GM06990 (cell line): Measurements from ENCODE around the gene CEP85.
A peak's percentile ranks its signal among the peaks of the same experiment; 100 is the strongest.

Source experiments
- DNase-seq: peaks from one replicate; pipeline ENCODE4 v3.0.0-alpha.2; 2011; ENCODE audit not compliant: insufficient read length; ENCODE audit errors: extremely low read depth
- H3K27me3 ChIP-seq: replicated peaks from 2 replicates; pipeline ENCODE4 v1.6.0; 2011; ENCODE audit warnings: low read length; ENCODE audit not compliant: control insufficient read depth, insufficient read depth
- H3K36me3 ChIP-seq: 2 replicates; pipeline ENCODE4 v1.5.1; 2011; ENCODE audit warnings: low read length; ENCODE audit not compliant: control insufficient read depth, insufficient read depth
- H3K4me3 ChIP-seq: replicated peaks from 2 replicates; pipeline ENCODE4 v1.5.1; 2011; ENCODE audit warnings: low read depth, mild to moderate bottlenecking, control low read depth, low read length
- TF ChIP-seq, protein P1 (sequence below): IDR thresholded peaks from 2 replicates; pipeline ENCODE4 v1.5.1; 2011; ENCODE audit warnings: low read length, control low read depth, mild to moderate bottlenecking, inconsistent platforms; ENCODE audit not compliant: insufficient read depth, poor library complexity, severe bottlenecking

Gene CEP85

DNA sequence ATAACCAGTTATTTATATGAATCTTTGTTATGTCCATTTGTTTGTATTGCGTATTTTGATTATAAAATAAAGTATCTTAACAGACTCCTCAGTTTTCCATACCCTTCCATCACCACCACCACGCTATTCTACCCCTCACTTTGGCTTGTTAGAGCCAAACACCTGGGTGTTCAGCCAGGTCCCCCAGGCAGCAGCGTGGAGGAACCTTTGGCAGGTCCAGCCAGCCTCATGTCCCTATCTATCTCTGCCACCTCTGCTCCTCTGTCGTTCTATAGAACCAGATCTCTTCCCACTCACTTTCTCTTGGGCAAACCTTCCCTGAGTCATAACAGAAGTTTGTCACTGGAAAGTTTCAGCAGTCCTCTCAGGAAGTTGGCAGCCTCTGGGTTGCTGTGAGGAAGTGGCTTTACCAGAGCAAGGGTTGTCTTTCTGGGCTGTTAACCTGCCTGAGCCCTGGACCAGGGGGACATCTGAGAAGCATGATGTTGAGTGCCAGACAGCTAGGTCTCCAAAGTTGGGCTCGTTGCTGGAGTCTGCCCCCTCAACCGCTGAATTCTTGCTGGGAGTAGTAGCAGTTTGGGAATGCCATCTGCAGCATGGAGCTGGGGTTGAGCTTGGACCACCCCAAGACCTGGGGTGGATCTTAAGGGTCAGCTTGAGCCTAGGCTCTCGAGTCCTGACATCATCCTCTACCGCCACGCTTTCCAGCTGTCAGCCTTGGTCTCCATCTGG is 44.9 kb downstream of the CEP85 start:
- Histone ChIP-seq H3K27me3 (no peaks in the 10 kb centered on the region), H3K4me3 (peak overlapping the region; percentile 88), H3K36me3 (peaks cover 3% of the 10 kb centered on the region)
- TF ChIP-seq, protein P1, sequence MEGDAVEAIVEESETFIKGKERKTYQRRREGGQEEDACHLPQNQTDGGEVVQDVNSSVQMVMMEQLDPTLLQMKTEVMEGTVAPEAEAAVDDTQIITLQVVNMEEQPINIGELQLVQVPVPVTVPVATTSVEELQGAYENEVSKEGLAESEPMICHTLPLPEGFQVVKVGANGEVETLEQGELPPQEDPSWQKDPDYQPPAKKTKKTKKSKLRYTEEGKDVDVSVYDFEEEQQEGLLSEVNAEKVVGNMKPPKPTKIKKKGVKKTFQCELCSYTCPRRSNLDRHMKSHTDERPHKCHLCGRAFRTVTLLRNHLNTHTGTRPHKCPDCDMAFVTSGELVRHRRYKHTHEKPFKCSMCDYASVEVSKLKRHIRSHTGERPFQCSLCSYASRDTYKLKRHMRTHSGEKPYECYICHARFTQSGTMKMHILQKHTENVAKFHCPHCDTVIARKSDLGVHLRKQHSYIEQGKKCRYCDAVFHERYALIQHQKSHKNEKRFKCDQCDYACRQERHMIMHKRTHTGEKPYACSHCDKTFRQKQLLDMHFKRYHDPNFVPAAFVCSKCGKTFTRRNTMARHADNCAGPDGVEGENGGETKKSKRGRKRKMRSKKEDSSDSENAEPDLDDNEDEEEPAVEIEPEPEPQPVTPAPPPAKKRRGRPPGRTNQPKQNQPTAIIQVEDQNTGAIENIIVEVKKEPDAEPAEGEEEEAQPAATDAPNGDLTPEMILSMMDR, result no peak
- no peak for DNase-seq

DNA sequence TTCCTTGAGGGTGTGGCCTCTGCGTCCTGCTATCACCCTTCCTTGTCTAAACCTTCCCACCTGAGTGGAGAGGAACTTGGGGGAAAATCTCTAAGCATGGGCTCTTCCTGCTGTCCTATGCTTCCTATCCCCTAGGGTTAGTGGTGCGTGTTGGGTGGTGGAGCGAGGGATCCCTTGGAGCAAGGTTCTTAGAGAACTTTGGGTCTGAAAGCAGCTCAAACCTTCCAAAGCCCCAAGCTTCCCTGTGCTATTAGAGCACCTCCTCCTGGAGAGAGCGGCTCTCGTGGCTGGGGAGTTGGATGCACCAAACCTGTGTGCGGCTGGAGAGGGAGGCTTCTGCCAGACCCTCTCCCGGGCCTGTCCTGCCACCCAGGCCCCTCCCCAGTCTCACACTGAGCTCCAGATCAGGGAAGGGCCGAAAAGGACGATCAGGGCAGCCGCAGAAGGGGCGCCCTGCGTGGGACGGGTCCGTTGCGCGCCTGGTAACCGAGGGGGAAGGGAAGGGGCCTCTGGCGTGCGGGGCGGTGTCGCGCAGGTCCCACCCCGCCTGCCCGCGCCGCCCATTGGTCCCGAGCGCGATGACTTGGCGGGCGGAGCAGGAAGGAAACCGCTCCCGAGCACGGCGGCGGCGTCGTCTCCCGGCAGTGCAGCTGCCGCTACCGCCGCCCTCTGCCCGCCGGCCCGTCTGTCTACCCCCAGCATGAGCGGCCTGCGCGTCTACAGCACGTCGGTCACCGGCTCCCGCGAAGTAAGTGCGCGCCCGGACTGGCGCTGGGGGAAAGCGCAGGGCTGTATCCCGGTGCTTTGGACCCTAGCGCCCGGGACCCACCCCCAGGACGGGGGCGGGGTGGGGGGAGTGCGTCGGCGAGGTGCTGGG is 45.7 kb downstream of the CEP85 start, which contains the start of gene SH3BGRL3:
TSS of gene SH3BGRL3 (plus strand) at position 631 of the 877 bp plus-strand sequence. CDS start at position 701, 70 bp downstream.
- peak; percentile 89 for DNase-seq
- peak within 1 kb of the TSS; percentile 88 for H3K4me3 ChIP-seq
- peaks cover 3% of the 10 kb centered on the region for H3K36me3 ChIP-seq
- no peaks in the 10 kb centered on the region for H3K27me3 ChIP-seq
- TF ChIP-seq, protein P1, result peak; percentile 43

DNA sequence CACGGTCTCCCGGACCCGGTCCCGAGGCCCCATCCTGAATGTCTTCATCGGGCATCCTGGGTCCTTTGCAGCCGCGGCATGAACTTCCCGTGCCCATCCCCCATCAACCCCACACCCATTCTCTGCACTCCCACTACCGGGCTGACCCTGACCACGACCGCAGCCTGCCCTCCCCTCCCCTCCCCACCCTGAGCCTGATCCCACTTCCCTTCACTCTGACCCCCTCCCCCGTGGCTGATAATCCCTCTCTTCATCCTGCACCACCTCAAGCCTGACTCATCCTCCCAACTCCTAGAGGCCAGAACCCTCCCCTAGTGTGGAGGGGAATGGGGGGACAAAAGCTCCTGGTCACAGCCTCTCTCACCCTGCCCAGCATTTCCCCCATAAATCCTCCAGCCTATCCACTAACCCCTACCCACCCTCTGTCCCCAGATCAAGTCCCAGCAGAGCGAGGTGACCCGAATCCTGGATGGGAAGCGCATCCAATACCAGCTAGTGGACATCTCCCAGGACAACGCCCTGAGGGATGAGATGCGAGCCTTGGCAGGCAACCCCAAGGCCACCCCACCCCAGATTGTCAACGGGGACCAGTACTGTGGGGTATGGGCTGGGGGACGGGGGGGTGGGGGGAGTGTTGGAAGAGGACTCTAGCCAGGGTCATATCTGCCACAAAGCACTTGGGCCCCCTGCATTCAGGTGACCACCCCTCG is 46.5 kb downstream of the CEP85 start:
- TF ChIP-seq, protein P1, result no peak
- no peak for DNase-seq
- H3K4me3 ChIP-seq, result peak overlapping the region; percentile 88
- H3K27me3 ChIP-seq, result no peaks in the 10 kb centered on the region
- H3K36me3 ChIP-seq, result peaks cover 3% of the 10 kb centered on the region

DNA sequence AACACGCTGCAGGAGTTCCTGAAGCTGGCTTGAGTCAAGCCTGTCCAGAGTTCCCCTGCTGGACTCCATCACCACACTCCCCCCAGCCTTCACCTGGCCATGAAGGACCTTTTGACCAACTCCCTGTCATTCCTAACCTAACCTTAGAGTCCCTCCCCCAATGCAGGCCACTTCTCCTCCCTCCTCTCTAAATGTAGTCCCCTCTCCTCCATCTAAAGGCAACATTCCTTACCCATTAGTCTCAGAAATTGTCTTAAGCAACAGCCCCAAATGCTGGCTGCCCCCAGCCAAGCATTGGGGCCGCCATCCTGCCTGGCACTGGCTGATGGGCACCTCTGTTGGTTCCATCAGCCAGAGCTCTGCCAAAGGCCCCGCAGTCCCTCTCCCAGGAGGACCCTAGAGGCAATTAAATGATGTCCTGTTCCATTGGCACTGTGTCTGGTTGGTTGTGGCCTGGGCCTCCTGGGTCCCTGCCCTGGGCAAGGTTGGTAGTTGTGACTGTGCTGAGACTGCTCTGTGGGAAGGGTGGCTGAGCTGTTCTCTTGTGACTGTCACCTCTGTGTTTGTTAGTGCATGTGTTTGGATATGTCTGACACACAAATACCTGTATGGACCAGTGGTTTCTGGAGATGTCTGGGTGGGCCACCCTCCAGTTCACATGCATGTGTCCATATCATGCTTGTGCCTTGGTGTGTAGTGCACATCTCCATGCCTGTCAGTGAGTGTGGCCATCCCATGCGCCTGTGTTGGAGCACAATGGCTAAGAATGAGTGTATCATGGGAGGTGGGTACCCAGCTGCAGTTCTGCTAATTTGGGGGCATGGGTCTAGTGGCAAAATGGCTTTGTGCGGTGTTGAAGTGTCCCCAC is 47.3 kb downstream of the CEP85 start:
- Histone ChIP-seq H3K27me3 (no peaks in the 10 kb centered on the region), H3K36me3 (peaks cover 3% of the 10 kb centered on the region), H3K4me3 (peak overlapping the region; percentile 88)
- no peak for DNase-seq
- TF ChIP-seq, protein P1, result no peak

DNA sequence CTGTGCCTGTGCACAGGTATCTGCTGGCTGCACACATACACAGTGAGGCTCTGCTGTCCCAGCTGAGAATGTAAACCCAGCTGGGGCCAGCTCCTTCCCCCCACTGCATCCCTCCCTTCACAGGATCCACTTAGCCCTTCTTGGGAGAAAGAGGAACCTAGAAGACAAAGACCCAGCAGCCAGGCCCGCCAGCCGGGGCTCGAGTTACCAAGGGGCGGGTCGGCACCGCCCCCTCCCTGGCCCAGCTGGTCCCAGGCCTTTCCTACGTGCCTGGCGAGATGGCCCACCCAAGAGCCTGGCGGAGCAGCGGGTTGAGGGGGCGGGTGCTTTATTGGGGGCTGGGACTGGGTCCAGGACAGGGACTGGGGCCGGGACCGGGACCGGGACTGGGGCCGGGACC is 48.0 kb downstream of the CEP85 start:
- no peak for DNase-seq
- Histone ChIP-seq H3K4me3 (no peak overlapping the region), H3K27me3 (no peaks in the 10 kb centered on the region), H3K36me3 (peaks cover 3% of the 10 kb centered on the region)
- TF ChIP-seq, protein P1, result no peak
